Trophoblast cell (in vitro differentiated cells and primary cell): ENCODE results near the gene NTM.

ENCODE experiments used
- DNase-seq, 2 donors: peaks; one replicate each; pipeline ENCODE4 v3.0.0-alpha.2; 2016
- H2AFZ ChIP-seq: 2 replicates; pipeline ENCODE4 v1.6.1; 2013; ENCODE audit warnings: low read length, moderate library complexity, mild to moderate bottlenecking; ENCODE audit not compliant: insufficient read depth, poor library complexity
- H2AK5ac ChIP-seq: 2 replicates; pipeline ENCODE4 v1.6.1; 2013; ENCODE audit warnings: mild to moderate bottlenecking, low read length
- H2BK120ac ChIP-seq: 2 replicates; pipeline ENCODE4 v1.6.1; 2013; ENCODE audit warnings: low read length, mild to moderate bottlenecking, moderate library complexity; ENCODE audit not compliant: insufficient read depth, poor library complexity
- H2BK12ac ChIP-seq: 2 replicates; pipeline ENCODE4 v1.6.1; 2013; ENCODE audit warnings: mild to moderate bottlenecking, low read length, moderate library complexity
- H2BK5ac ChIP-seq: 2 replicates; pipeline ENCODE4 v1.6.1; 2013; ENCODE audit warnings: low read length, low read depth, moderate library complexity, mild to moderate bottlenecking; ENCODE audit not compliant: poor library complexity
- H3K14ac ChIP-seq: 2 replicates; pipeline ENCODE4 v1.6.1; 2013; ENCODE audit warnings: mild to moderate bottlenecking, low read length
- H3K18ac ChIP-seq: 2 replicates; pipeline ENCODE4 v1.6.1; 2013; ENCODE audit warnings: mild to moderate bottlenecking, low read length
- H3K23ac ChIP-seq: 2 replicates; pipeline ENCODE4 v1.6.1; 2013; ENCODE audit warnings: low read length
- H3K27ac ChIP-seq: 2 replicates; pipeline ENCODE4 v1.5.1; 2013; ENCODE audit warnings: low read depth, mild to moderate bottlenecking, inconsistent platforms, low read length, moderate library complexity
- H3K27me3 ChIP-seq: 2 replicates; pipeline ENCODE4 v1.6.1; 2013; ENCODE audit warnings: inconsistent platforms, mild to moderate bottlenecking, low read length, moderate library complexity; ENCODE audit not compliant: insufficient read depth
- H3K36me3 ChIP-seq, 2 experiments: 1 replicate in 1 of 2; 2 replicates in 1 of 2; pipeline ENCODE4 v1.6.1; 2013; ENCODE audit warnings: low read length in 2 of 2, mild to moderate bottlenecking in 2 of 2, moderate library complexity in 1 of 2; ENCODE audit not compliant: insufficient read depth in 2 of 2, control insufficient read depth in 1 of 2
- H3K4ac ChIP-seq: 2 replicates; pipeline ENCODE4 v1.6.1; 2013; ENCODE audit warnings: low read depth, mild to moderate bottlenecking, low read length, moderate library complexity
- H3K4me1 ChIP-seq, 2 experiments: 1 replicate in 1 of 2; 2 replicates in 1 of 2; pipeline ENCODE4 v1.6.1; 2013; ENCODE audit warnings: low read length in 2 of 2, mild to moderate bottlenecking in 2 of 2, moderate library complexity in 1 of 2; ENCODE audit not compliant: insufficient read depth in 2 of 2, control insufficient read depth in 1 of 2
- H3K4me2 ChIP-seq: 2 replicates; pipeline ENCODE4 v1.6.1; 2013; ENCODE audit warnings: inconsistent platforms, mild to moderate bottlenecking, low read length, moderate library complexity
- H3K4me3 ChIP-seq: 2 replicates; pipeline ENCODE4 v1.5.1; 2013; ENCODE audit warnings: mild to moderate bottlenecking, low read depth, low read length, inconsistent platforms
- H3K79me1 ChIP-seq: one replicate; pipeline ENCODE4 v1.6.1; 2013; ENCODE audit warnings: low read length
- H3K79me2 ChIP-seq: 2 replicates; pipeline ENCODE4 v1.6.1; 2013; ENCODE audit warnings: low read length, mild to moderate bottlenecking; ENCODE audit not compliant: control insufficient read depth, insufficient read depth, poor library complexity
- H3K9ac ChIP-seq: 2 replicates; pipeline ENCODE4 v1.6.1; 2013; ENCODE audit warnings: mild to moderate bottlenecking, low read length
- H3K9me3 ChIP-seq: 2 replicates; pipeline ENCODE4 v1.6.1; 2013; ENCODE audit warnings: low read depth, mild to moderate bottlenecking, control low read depth, inconsistent platforms, low read length; ENCODE audit not compliant: insufficient read depth
- H4K12ac ChIP-seq: 2 replicates; pipeline ENCODE4 v1.6.1; 2013; ENCODE audit warnings: low read depth, mild to moderate bottlenecking, low read length, moderate library complexity
- H4K8ac ChIP-seq: 2 replicates; pipeline ENCODE4 v1.6.1; 2013; ENCODE audit warnings: low read depth, mild to moderate bottlenecking, low read length, moderate library complexity
- H4K91ac ChIP-seq: one replicate; pipeline ENCODE4 v1.6.1; 2013; ENCODE audit warnings: low read depth, mild to moderate bottlenecking, low read length, moderate library complexity
- WGBS: extraction: QIAGEN DNeasy Blood & Tissue Kit; methylation state at CpG from one replicate; pipeline ENCODE4 v1.1.7; 2013; ENCODE audit warnings: missing lambda C conversion rate; ENCODE audit not compliant: insufficient read length, insufficient coverage; ENCODE audit errors: extremely low coverage; 5-methylcytosine and 5-hydroxymethylcytosine counted together

Gene NTM

DNA sequence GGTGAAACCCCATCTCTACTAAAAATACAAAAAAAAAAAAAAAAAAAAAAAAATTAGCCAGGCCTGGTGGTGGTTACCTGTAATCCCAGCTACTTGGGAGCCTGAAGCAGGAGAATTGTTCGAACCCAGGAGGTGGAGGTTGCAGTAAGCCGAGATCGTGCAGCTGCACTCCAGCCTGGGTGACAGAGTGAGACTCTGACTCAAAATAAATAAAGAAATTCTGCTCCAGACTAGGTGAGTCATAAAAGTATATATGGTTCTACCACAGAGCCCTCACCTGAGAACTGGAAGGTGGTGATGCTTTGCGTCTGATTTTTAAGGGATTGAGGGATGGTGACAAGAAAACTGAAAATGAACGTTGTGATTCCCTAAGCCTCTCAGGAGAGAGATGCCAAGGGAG lies 58.4 kb downstream of the NTM start:
- Histone ChIP-seq H4K91ac (no peak overlapping the region), H3K79me1 (peaks cover 3% of the 10 kb centered on the region), H3K4me1 (peaks cover 6 to 8% of the 10 kb centered on the region in 2 experiments), H3K23ac (no peak overlapping the region), H3K4ac (no peak overlapping the region), H3K27ac (no peak overlapping the region), H2BK120ac (no peak overlapping the region), H2BK5ac (no peak overlapping the region), H3K14ac (no peak overlapping the region), H3K18ac (no peak overlapping the region), H4K8ac (no peak overlapping the region), H3K4me2 (no peak overlapping the region), H2BK12ac (no peak overlapping the region), H4K12ac (no peak overlapping the region), H3K9ac (no peak overlapping the region), H3K27me3 (no peaks in the 10 kb centered on the region), H3K9me3 (no peaks in the 10 kb centered on the region), H3K36me3 (no peaks in the 10 kb centered on the region), H3K4me3 (no peak overlapping the region), H2AFZ (no peak overlapping the region), H3K79me2 (no peaks in the 10 kb centered on the region), H2AK5ac (no peak overlapping the region)
- WGBS, result no CpG with 5 or more reads among the region's 5 CpGs
- DNase-seq, result no peak

DNA sequence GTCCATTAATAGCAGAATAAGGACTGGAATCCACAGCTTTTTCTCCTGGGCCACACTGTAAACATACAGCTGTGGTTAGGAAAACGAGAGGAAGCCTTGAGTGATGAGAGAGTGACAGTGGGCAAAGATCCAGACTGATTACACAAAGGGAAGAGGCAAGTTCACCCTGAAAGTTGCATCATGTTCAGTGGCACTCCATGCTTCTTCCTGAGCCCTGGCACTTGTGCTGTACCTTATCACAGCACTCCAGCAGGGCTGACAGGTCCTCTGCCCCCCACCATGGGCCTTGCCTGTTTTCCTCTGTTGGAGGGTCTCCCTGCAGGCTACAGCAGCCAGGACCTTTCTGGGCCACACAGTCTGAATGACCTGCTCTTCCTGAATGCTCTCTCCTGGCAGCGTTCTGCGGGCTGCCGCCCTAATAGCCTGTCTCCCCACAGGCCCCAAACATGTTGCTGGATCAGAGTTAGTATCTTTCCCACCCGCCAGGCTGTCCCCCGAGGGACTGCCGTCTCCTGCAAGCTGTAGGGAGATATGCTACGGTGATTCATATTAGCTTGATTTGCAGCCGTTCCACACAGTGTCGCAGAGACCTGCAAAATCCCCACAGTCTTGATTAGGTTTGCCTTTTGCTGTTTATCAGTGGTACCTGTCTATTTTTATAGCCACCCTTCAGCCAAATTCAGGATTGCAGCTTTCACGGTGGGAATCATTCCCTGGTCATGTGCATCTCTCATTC lies 60.2 kb downstream of the NTM start:
- Histone ChIP-seq H2AFZ (no peak overlapping the region), H3K14ac (no peak overlapping the region), H3K4me2 (no peak overlapping the region), H4K91ac (no peak overlapping the region), H2BK5ac (no peak overlapping the region), H3K27ac (no peak overlapping the region), H4K12ac (no peak overlapping the region), H3K23ac (no peak overlapping the region), H3K79me1 (no peaks in the 10 kb centered on the region), H4K8ac (no peak overlapping the region), H2AK5ac (no peak overlapping the region), H3K79me2 (no peaks in the 10 kb centered on the region), H2BK120ac (no peak overlapping the region), H3K27me3 (no peaks in the 10 kb centered on the region), H3K18ac (no peak overlapping the region), H3K4me1 (peaks cover 0 to 4% of the 10 kb centered on the region in 2 experiments), H3K9ac (no peak overlapping the region), H3K4me3 (no peak overlapping the region), H3K4ac (no peak overlapping the region), H3K36me3 (no peaks in the 10 kb centered on the region), H3K9me3 (no peaks in the 10 kb centered on the region), H2BK12ac (no peak overlapping the region)
- no peak for DNase-seq
- WGBS, result no CpG with 5 or more reads among the region's 11 CpGs

DNA sequence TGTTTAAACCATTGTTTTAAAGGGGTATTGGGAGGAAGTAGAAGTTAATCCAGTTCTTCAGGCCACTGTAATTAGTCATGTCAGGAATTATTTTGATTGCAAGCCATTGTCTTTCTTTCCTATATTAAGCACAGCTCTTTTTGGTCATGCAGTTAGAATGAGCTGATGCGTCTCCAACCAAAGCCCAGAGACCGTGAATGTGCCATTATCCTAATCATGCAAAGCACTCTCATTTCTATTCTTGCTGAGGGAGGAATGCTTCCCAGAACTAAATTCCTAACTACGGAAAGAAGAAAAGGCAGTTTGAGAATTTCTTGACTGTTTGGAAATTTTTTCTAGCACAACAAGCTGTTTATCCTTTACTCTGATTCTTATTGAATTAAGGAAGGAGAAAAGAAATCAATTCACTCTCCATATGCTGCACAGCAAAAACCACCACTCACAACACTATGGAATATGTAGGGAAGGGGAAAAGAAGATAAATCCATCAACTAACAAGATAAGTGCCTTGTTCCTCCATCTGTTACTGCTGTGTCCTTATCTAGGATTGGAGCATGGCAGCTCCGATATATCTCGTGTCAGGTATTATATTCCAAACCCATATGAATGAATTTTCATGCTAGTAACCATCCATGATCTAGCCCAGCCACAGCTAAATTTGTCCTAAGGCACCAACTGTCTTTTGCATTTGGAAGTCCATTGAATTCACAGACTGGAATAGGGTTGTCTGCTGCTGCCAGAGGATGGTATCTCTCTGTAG lies 70.8 kb downstream of the NTM start:
- Histone ChIP-seq H4K12ac (no peak overlapping the region), H3K79me1 (no peaks in the 10 kb centered on the region)

DNA sequence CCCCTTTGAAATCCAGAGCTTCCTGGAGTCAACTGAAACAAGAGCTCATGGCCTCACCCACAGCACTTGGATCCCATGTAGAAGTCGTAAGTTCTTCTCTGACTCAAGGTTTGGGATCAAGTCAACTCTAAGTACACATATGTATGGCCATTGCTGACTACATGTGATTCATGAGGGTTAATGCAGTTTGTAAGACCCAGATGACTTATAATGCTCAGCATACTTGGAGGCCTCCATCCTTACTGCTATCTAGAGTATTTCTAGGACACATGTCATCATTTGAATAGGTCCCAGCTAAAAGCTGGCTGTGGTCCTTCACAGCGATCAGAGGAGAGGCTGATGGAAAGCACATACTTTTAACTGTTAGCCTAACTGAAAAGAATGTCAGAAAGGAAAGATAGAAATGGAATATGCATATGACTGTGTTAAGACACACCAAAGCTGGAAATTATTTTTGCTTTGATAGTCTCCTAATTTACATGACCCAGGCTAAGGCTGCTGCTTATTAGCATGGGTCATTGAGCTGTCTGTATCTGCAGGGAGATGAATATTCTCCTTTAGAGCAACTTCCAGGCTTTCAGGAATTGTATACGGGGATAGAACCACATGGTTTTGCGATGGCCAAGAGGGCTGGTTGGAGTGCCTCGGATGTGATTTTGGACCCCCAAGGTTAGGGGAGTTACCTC lies 76.3 kb downstream of the NTM start:
- Histone ChIP-seq H2AFZ (no peak overlapping the region), H3K4me1 (no peaks in the 10 kb centered on the region), H4K12ac (no peak overlapping the region), H2BK5ac (no peak overlapping the region), H3K18ac (no peak overlapping the region), H3K14ac (no peak overlapping the region), H2BK120ac (no peak overlapping the region), H3K27ac (no peak overlapping the region), H3K79me1 (no peaks in the 10 kb centered on the region), H2AK5ac (no peak overlapping the region), H2BK12ac (no peak overlapping the region), H3K4ac (no peak overlapping the region), H3K4me2 (no peak overlapping the region), H3K27me3 (no peaks in the 10 kb centered on the region), H3K23ac (no peak overlapping the region), H3K9me3 (no peaks in the 10 kb centered on the region), H4K8ac (no peak overlapping the region), H3K36me3 (no peaks in the 10 kb centered on the region), H3K9ac (no peak overlapping the region), H3K79me2 (no peaks in the 10 kb centered on the region), H3K4me3 (no peak overlapping the region), H4K91ac (no peak overlapping the region)
- DNase-seq, result no peak
- no CpG with 5 or more reads among the region's 5 CpGs for WGBS

More for the DNA sequence above, 70.8 kb downstream of the NTM start:
- no peak overlapping the region for H3K27ac ChIP-seq
- H2BK120ac ChIP-seq, result no peak overlapping the region
- H3K14ac ChIP-seq, result no peak overlapping the region
- no peak overlapping the region for H3K4ac ChIP-seq
- no peak overlapping the region for H2BK5ac ChIP-seq
- no peak overlapping the region for H2BK12ac ChIP-seq
- no peak overlapping the region for H3K9ac ChIP-seq
- H2AK5ac ChIP-seq, result no peak overlapping the region
- no peaks in the 10 kb centered on the region for H3K4me1 ChIP-seq
- H3K36me3 ChIP-seq, result no peaks in the 10 kb centered on the region
- H4K8ac ChIP-seq, result no peak overlapping the region
- peaks cover 6% of the 10 kb centered on the region for H3K9me3 ChIP-seq
- no peaks in the 10 kb centered on the region for H3K27me3 ChIP-seq
- H3K79me2 ChIP-seq, result no peaks in the 10 kb centered on the region
- no peak overlapping the region for H3K23ac ChIP-seq
- no CpG with 5 or more reads among the region's 5 CpGs for WGBS
- no peak overlapping the region for H4K91ac ChIP-seq
- H3K4me3 ChIP-seq, result no peak overlapping the region
- no peak overlapping the region for H2AFZ ChIP-seq
- DNase-seq, result peak in 1 of 2 donors; percentile 14
- H3K4me2 ChIP-seq, result no peak overlapping the region
- no peak overlapping the region for H3K18ac ChIP-seq
